ENCODE measurements around the gene NOX5.

Gene NOX5

GRCh38 chr15:68992696-68993095, 21.8 kb upstream of the NOX5 start:
- DNase-seq, result no peak

DNA sequence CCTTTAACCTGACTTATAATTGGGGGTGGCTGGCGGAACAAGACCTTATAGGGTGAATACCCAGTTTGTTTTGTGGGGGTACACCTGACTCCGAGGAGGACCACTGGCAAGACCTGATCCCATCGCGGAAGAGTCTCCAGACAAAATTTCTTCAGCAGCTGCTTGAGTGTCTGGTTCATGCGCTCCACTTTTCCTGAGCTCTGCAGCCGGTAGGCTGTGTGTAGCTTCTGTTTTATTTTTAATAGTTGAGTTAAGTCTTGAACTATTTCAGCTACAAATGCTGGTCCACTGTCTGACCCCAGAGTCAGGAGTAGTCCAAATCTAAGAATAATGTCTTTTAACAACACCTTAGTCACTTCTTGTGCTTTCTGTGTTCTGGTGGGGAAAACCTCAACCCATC, 21.2 kb upstream of the NOX5 start:
- no peak for DNase-seq

GRCh38 chr15:68994149-68994548, 20.3 kb upstream of the NOX5 start:
- DNase-seq, result no peak

GRCh38 chr15:68994981-68995761, 19.3 kb upstream of the NOX5 start:
- DNase-seq, result no peak

DNA sequence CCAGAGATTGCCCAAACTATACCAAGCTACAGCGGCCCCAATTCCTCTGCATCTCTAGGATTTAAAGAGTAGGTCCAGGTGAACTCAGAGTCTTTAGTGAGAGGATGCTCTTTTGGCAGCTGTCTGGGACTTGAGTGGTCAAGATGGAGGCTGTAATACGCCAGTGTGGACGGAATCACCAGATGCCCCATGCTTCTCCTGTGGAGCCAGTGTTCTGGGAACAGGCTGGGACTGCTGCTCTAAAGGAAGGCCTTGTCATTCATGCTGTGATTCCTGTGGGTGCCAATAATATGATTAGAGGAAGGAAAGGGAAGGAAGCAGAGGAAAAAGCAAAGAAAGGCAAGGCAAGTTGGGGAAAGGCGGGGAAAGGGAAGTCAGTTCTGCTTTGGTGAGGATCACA, 17.4 kb upstream of the NOX5 start:
- no peak for DNase-seq

GRCh38 chr15:68997930-68998777, 16.3 kb upstream of the NOX5 start:
- no peak for DNase-seq

- DNase-seq, result no peak
These were observed 15.4 kb upstream of the NOX5 start for GRCh38 chr15:68999091-68999490.

- DNase-seq, result no peak
These were observed 14.4 kb upstream of the NOX5 start for GRCh38 chr15:69000091-69000490.

- no peak for DNase-seq
These were observed 13.6 kb upstream of the NOX5 start for GRCh38 chr15:69000725-69001503.

GRCh38 chr15:69002783-69003182, 11.7 kb upstream of the NOX5 start:
- no peak for DNase-seq

- no peak for DNase-seq
These were observed 10.5 kb upstream of the NOX5 start for GRCh38 chr15:69004011-69004410.

- no peak for DNase-seq
These were observed 6.4 kb upstream of the NOX5 start for GRCh38 chr15:69008056-69008455.

GRCh38 chr15:69009341-69009740, 5.2 kb upstream of the NOX5 start:
- no peak for DNase-seq

- DNase-seq, result no peak
These were observed 2.9 kb upstream of the NOX5 start for GRCh38 chr15:69011641-69012040.

GRCh38 chr15:69012761-69013364, 1.6 kb upstream of the NOX5 start:
- DNase-seq, result no peak

DNA sequence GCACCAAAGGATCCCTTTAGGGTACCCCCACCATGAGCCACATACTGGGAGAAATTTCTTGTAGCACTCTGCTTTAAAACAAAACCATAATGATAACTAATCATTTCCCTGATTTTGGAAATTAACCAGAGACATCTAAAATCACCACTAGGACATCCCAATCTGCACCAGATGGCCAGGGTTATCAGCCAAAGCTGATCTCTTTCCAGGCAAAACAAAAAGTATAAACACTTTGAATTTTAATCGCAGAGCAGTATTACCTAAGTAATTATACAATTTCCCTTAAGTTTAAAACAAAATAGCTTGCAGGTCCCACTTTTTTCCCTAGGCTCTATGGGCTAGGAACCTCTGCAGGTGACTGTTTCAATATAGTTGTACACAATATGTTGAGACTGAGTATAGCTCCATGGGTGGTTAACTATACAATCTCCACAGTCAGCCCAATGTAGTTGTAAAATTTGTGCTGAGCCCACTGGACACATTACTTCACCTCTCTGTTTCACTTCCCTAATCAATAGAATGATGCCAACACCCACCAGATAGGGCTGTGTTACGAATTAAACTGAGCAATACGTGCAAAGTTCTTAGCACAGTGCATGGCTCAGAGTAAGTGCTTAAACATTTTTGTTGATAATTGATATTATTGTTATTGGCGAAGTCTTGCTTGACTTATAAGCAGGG, 629 bp upstream of the NOX5 start:
- DNase-seq, result no peak

- DNase-seq, result no peak
These were observed 1.1 kb downstream of the NOX5 start for GRCh38 chr15:69015591-69015990.

- DNase-seq, result no peak
These were observed 1.6 kb downstream of the NOX5 start for GRCh38 chr15:69016021-69016595.

GRCh38 chr15:69017978-69018377, 3.5 kb downstream of the NOX5 start:
- no peak for DNase-seq

- DNase-seq, result no peak
These were observed 4.5 kb downstream of the NOX5 start for GRCh38 chr15:69018951-69019350.

DNA sequence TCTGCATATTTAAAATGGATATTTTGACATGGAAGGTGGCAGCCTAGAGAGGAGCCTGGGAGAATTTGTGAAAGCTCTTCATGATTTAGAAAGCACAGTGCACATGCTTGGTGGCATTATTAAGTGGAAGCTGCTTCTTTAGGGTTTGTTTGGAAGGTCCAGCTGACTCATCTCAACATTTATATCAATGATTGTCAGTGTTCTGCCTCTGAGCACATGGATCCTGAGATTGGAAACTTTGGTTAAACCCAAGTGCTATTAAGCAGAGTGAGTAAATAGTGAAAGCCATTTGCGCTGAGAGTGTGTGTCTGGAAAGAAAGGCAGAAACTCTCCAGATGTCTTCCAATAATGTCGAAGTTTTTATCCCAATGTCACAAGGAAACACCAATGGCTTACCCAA, 7.4 kb downstream of the NOX5 start:
- no peak for DNase-seq

- DNase-seq, result no peak
These were observed 10.8 kb downstream of the NOX5 start for GRCh38 chr15:69025320-69025719.

Data from COR-L47 (cell line).